Panc1 (cell line): ENCODE results near the gene NRBF2.

Source experiments
- CTCF ChIP-seq: fragments of 450-650 bp; IDR thresholded peaks from 2 replicates; pipeline ENCODE4 v1.5.1; 2017; ENCODE audit warnings: mild to moderate bottlenecking
- POLR2AphosphoS5 ChIP-seq: IDR thresholded peaks from 2 replicates; pipeline ENCODE4 v1.6.1; 2012; ENCODE audit warnings: mild to moderate bottlenecking, low read depth, low read length, moderate library complexity
- TCF7L2 ChIP-seq: IDR thresholded peaks from 2 replicates; pipeline ENCODE4 v1.6.1; 2011; ENCODE audit warnings: mild to moderate bottlenecking, low read depth, low read length, inconsistent platforms
- TF ChIP-seq, protein P1 (sequence below), 2 experiments: IDR thresholded peaks; 2 replicates each; pipeline ENCODE4 v1.6.1; 2011 to 2012; ENCODE audit warnings: low read depth in 2 of 2, control low read depth in 1 of 2, low read length in 1 of 2, mild to moderate bottlenecking in 1 of 2, moderate library complexity in 1 of 2; ENCODE audit not compliant: insufficient read depth in 1 of 2

- peak; percentile 89 for TF ChIP-seq CTCF
- no peak; the same call in 1 of the 2 replicates for TF ChIP-seq POLR2AphosphoS5
- TF ChIP-seq, protein P1, sequence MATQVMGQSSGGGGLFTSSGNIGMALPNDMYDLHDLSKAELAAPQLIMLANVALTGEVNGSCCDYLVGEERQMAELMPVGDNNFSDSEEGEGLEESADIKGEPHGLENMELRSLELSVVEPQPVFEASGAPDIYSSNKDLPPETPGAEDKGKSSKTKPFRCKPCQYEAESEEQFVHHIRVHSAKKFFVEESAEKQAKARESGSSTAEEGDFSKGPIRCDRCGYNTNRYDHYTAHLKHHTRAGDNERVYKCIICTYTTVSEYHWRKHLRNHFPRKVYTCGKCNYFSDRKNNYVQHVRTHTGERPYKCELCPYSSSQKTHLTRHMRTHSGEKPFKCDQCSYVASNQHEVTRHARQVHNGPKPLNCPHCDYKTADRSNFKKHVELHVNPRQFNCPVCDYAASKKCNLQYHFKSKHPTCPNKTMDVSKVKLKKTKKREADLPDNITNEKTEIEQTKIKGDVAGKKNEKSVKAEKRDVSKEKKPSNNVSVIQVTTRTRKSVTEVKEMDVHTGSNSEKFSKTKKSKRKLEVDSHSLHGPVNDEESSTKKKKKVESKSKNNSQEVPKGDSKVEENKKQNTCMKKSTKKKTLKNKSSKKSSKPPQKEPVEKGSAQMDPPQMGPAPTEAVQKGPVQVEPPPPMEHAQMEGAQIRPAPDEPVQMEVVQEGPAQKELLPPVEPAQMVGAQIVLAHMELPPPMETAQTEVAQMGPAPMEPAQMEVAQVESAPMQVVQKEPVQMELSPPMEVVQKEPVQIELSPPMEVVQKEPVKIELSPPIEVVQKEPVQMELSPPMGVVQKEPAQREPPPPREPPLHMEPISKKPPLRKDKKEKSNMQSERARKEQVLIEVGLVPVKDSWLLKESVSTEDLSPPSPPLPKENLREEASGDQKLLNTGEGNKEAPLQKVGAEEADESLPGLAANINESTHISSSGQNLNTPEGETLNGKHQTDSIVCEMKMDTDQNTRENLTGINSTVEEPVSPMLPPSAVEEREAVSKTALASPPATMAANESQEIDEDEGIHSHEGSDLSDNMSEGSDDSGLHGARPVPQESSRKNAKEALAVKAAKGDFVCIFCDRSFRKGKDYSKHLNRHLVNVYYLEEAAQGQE (IDR thresholded peaks at IDR 0.05; ENCODE audit: insufficient read depth in 1 of 2, low read depth in 2 of 2, low read length in 1 of 2): no peak
- no peak for TF ChIP-seq TCF7L2
Measured at GRCh38 chr10:63157845-63158624, 24.9 kb downstream of the NRBF2 start.
